HepG2 (cell line): ENCODE data around the gene VEZF1.

ENCODE experiments used
- ARNT2 ChIP-seq: sonication (generic); formaldehyde crosslinking; IDR thresholded peaks from 2 replicates; pipeline ENCODE4 v1.8.0; 2022; ENCODE audit warnings: mild to moderate bottlenecking, low read depth, missing genetic modification reagents, moderate library complexity
- FOXK1 ChIP-seq: sonication (generic); formaldehyde crosslinking; IDR thresholded peaks from 2 replicates; pipeline ENCODE4 v1.4.0; 2020; ENCODE audit warnings: low read depth, missing genetic modification reagents, borderline replicate concordance
- HOXA7 ChIP-seq: sonication (generic); formaldehyde crosslinking; IDR thresholded peaks from 2 replicates; pipeline ENCODE4 v1.8.1; 2022; ENCODE audit warnings: mild to moderate bottlenecking, missing genetic modification reagents, moderate library complexity
- ZNF772 ChIP-seq: sonication (generic); formaldehyde crosslinking; IDR thresholded peaks from 2 replicates; pipeline ENCODE4 v1.5.0; 2020; ENCODE audit warnings: mild to moderate bottlenecking, missing genetic modification reagents
- ZNF775 ChIP-seq: sonication (generic); formaldehyde crosslinking; IDR thresholded peaks from 2 replicates; pipeline ENCODE4 v1.4.0; 2020; ENCODE audit warnings: missing genetic modification reagents, mild to moderate bottlenecking, moderate library complexity, borderline replicate concordance
- TF ChIP-seq, protein P1 (sequence below): sonication (generic); formaldehyde crosslinking; IDR thresholded peaks from 2 replicates; pipeline ENCODE4 v1.5.0; 2020; ENCODE audit warnings: mild to moderate bottlenecking, missing genetic modification reagents, moderate library complexity
- TF ChIP-seq, protein P2 (sequence below): sonication (generic); formaldehyde crosslinking; conservative IDR thresholded peaks from 2 replicates; pipeline ENCODE4 v1.8.0; 2022; ENCODE audit warnings: low read depth, missing genetic modification reagents
- TF ChIP-seq, protein P3 (sequence below): sonication (generic); formaldehyde crosslinking; IDR thresholded peaks from 2 replicates; pipeline ENCODE4 v1.8.1; 2022; ENCODE audit warnings: mild to moderate bottlenecking, missing genetic modification reagents

DNA sequence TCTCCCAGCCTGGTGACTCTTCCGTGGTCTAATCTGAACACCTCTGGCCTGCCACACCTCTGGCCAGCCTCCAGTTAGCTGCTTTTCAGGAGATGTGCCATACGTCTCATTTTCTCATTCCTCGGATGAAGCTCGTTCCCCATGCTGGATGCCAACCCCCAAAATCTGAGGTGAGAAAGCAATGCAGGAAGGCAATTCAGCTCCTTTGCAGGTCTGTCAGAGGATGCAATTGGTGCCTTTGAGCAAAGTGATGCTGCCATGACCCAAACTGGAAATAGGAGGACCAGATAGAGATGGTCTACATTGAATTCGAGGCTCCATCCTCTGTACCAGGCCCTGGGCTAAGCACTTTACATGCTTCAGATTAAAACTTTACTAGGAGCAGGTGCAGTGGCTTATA, 21.8 kb downstream of the VEZF1 start:
- TF ChIP-seq FOXK1 (CRISPR knock-in tag): no peak
- TF ChIP-seq ZNF775 (CRISPR knock-in tag): no peak
- TF ChIP-seq ZNF772: no peak
- TF ChIP-seq ARNT2 (CRISPR knock-in tag): no peak
- TF ChIP-seq, protein P1, sequence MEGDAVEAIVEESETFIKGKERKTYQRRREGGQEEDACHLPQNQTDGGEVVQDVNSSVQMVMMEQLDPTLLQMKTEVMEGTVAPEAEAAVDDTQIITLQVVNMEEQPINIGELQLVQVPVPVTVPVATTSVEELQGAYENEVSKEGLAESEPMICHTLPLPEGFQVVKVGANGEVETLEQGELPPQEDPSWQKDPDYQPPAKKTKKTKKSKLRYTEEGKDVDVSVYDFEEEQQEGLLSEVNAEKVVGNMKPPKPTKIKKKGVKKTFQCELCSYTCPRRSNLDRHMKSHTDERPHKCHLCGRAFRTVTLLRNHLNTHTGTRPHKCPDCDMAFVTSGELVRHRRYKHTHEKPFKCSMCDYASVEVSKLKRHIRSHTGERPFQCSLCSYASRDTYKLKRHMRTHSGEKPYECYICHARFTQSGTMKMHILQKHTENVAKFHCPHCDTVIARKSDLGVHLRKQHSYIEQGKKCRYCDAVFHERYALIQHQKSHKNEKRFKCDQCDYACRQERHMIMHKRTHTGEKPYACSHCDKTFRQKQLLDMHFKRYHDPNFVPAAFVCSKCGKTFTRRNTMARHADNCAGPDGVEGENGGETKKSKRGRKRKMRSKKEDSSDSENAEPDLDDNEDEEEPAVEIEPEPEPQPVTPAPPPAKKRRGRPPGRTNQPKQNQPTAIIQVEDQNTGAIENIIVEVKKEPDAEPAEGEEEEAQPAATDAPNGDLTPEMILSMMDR (CRISPR knock-in tag): no peak
- no peak for TF ChIP-seq HOXA7 (CRISPR knock-in tag)
- TF ChIP-seq, protein P2, sequence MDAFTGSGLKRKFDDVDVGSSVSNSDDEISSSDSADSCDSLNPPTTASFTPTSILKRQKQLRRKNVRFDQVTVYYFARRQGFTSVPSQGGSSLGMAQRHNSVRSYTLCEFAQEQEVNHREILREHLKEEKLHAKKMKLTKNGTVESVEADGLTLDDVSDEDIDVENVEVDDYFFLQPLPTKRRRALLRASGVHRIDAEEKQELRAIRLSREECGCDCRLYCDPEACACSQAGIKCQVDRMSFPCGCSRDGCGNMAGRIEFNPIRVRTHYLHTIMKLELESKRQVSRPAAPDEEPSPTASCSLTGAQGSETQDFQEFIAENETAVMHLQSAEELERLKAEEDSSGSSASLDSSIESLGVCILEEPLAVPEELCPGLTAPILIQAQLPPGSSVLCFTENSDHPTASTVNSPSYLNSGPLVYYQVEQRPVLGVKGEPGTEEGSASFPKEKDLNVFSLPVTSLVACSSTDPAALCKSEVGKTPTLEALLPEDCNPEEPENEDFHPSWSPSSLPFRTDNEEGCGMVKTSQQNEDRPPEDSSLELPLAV (CRISPR knock-in tag): no peak
- TF ChIP-seq, protein P3, sequence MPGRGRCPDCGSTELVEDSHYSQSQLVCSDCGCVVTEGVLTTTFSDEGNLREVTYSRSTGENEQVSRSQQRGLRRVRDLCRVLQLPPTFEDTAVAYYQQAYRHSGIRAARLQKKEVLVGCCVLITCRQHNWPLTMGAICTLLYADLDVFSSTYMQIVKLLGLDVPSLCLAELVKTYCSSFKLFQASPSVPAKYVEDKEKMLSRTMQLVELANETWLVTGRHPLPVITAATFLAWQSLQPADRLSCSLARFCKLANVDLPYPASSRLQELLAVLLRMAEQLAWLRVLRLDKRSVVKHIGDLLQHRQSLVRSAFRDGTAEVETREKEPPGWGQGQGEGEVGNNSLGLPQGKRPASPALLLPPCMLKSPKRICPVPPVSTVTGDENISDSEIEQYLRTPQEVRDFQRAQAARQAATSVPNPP (CRISPR knock-in tag): no peak
